Epithelial cell of proximal tubule (primary cell): ENCODE measurements around the gene IGF1R. TPM values are rescaled to one million over a fixed set of nuclear protein-coding genes. Genes with fewer than 3 reads are reported as not detected.

Source experiments
- DNase-seq: peaks from one replicate; pipeline ENCODE4 v3.0.0-alpha.2; 2011; ENCODE audit warnings: low read depth
- H3K4me3 ChIP-seq: 2 replicates; pipeline ENCODE4 v1.5.1; 2011; ENCODE audit warnings: low read depth, mild to moderate bottlenecking, low read length
- CTCF ChIP-seq: conservative IDR thresholded peaks from 2 replicates; pipeline ENCODE4 v1.5.1; 2012; ENCODE audit warnings: low read depth, mild to moderate bottlenecking, low read length
- total RNA-seq: library from RNA; depleted of rRNA; stranded (reverse); fragments of >200 nt; gene quantifications from 2 replicates; pipeline ENCODE4 v1.2.3, GENCODE V29; 2015

IGF1R gene
- total RNA-seq, 1 donor from 2014 or later, result 14.5 TPM

- H3K4me3 ChIP-seq, result no peak overlapping the region
- DNase-seq, result no peak
- TF ChIP-seq CTCF, result no peak
These were observed 150.1 kb downstream of the IGF1R start for GRCh38 chr15:98798375-98798893.

- no peak for DNase-seq
- peak overlapping the region; percentile 14 for H3K4me3 ChIP-seq
- no peak for TF ChIP-seq CTCF
These were observed 151.4 kb downstream of the IGF1R start for GRCh38 chr15:98799461-98800390.

GRCh38 chr15:98800437-98801233, 152.3 kb downstream of the IGF1R start:
- H3K4me3 ChIP-seq, result peak overlapping the region; percentile 29
- TF ChIP-seq CTCF, result no peak
- no peak for DNase-seq

- H3K4me3 ChIP-seq, result no peak overlapping the region
- TF ChIP-seq CTCF, result no peak
- no peak for DNase-seq
These were observed 152.9 kb downstream of the IGF1R start for GRCh38 chr15:98801234-98801561.

- no peak for TF ChIP-seq CTCF
- no peak for DNase-seq
- no peak overlapping the region for H3K4me3 ChIP-seq
These were observed 153.8 kb downstream of the IGF1R start for GRCh38 chr15:98802187-98802586.

- TF ChIP-seq CTCF, result no peak
- H3K4me3 ChIP-seq, result no peak overlapping the region
- DNase-seq, result no peak
These were observed 155.1 kb downstream of the IGF1R start for GRCh38 chr15:98803228-98804056.
